Measurements from ENCODE around the gene SOX8.

Gene SOX8

DNA sequence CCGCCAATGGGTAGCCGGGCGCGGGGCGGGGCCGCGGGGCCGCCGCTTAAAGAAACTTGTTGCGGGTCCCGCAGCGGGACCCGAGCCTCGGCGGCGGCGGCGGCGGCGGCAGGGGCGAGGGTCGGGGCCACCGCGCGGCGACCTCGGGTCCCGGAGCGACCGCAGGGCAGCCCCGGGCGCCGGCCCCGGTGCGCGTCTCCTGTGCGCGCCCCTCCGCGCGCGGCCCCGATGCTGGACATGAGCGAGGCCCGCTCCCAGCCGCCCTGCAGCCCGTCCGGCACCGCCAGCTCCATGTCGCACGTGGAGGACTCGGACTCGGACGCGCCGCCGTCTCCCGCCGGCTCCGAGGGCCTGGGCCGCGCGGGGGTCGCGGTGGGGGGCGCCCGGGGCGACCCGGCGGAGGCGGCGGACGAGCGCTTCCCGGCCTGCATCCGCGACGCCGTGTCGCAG, at the start of gene SOX8:
TSS of gene SOX8 (plus strand) at position 76 of the 450 bp plus-strand sequence. CDS start at position 229, 153 bp downstream.
- TF ChIP-seq ZFX (IDR thresholded peaks at IDR 0.05; ENCODE audit: borderline replicate concordance), result no peak
- TF ChIP-seq, protein P1, sequence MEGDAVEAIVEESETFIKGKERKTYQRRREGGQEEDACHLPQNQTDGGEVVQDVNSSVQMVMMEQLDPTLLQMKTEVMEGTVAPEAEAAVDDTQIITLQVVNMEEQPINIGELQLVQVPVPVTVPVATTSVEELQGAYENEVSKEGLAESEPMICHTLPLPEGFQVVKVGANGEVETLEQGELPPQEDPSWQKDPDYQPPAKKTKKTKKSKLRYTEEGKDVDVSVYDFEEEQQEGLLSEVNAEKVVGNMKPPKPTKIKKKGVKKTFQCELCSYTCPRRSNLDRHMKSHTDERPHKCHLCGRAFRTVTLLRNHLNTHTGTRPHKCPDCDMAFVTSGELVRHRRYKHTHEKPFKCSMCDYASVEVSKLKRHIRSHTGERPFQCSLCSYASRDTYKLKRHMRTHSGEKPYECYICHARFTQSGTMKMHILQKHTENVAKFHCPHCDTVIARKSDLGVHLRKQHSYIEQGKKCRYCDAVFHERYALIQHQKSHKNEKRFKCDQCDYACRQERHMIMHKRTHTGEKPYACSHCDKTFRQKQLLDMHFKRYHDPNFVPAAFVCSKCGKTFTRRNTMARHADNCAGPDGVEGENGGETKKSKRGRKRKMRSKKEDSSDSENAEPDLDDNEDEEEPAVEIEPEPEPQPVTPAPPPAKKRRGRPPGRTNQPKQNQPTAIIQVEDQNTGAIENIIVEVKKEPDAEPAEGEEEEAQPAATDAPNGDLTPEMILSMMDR (IDR thresholded peaks at IDR 0.05), result no peak
- no peak within 1 kb of the TSS for H3K27ac ChIP-seq

GRCh38 chr16:932831-933330, 48.7 kb upstream of the SOX8 start:
- no peak for TF ChIP-seq ZFX (IDR thresholded peaks at IDR 0.05; ENCODE audit: borderline replicate concordance)
- TF ChIP-seq, protein P1 (IDR thresholded peaks at IDR 0.05), result no peak
- H3K27ac ChIP-seq, result no peak overlapping the region

DNA sequence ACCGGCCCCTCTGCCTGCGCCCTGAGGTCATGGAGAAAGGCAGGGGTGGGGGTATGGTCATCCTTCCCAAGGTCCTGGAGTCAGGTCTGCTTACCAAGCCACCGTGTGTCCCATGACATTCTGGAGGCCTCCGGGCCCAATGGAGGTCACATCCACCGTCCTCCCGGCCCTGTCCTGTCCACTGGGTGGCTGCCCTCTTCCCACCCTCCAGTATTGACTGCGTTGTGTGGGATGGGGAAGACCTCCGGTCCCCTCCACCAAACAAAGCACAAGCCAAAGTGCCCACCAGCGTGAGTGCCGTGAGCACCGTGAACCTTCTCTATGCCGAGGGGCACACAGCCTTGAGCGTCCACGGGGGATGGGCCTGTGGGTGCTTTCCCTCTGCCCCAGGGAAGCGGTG, 48.0 kb upstream of the SOX8 start:
- TF ChIP-seq, protein P1 (IDR thresholded peaks at IDR 0.05), result no peak
- no peak for TF ChIP-seq ZFX (IDR thresholded peaks at IDR 0.05; ENCODE audit: borderline replicate concordance)
- H3K27ac ChIP-seq, result no peak overlapping the region

GRCh38 chr16:934178-934577, 47.4 kb upstream of the SOX8 start:
- no peak overlapping the region for H3K27ac ChIP-seq
- no peak for TF ChIP-seq ZFX (IDR thresholded peaks at IDR 0.05; ENCODE audit: borderline replicate concordance)
- TF ChIP-seq, protein P1 (IDR thresholded peaks at IDR 0.05), result no peak

GRCh38 chr16:935684-936083, 45.9 kb upstream of the SOX8 start:
- H3K27ac ChIP-seq, result no peak overlapping the region
- no peak for TF ChIP-seq ZFX (IDR thresholded peaks at IDR 0.05; ENCODE audit: borderline replicate concordance)
- TF ChIP-seq, protein P1 (IDR thresholded peaks at IDR 0.05), result no peak

GRCh38 chr16:937311-937710, 44.3 kb upstream of the SOX8 start:
- no peak overlapping the region for H3K27ac ChIP-seq

GRCh38 chr16:937723-938122, 43.8 kb upstream of the SOX8 start:
- no peak overlapping the region for H3K27ac ChIP-seq
- TF ChIP-seq, protein P1 (IDR thresholded peaks at IDR 0.05), result no peak
- no peak for TF ChIP-seq ZFX (IDR thresholded peaks at IDR 0.05; ENCODE audit: borderline replicate concordance)

More at GRCh38 chr16:937311-937710, 44.3 kb upstream of the SOX8 start:
- no peak for TF ChIP-seq ZFX (IDR thresholded peaks at IDR 0.05; ENCODE audit: borderline replicate concordance)
- TF ChIP-seq, protein P1 (IDR thresholded peaks at IDR 0.05), result no peak

Measured in 22Rv1 (cell line).